Measurements from ENCODE around the gene PPP1R1B.

GRCh38 chr17:39595294-39595693 is 31.5 kb upstream of the PPP1R1B start:
- TF ChIP-seq, protein P1, sequence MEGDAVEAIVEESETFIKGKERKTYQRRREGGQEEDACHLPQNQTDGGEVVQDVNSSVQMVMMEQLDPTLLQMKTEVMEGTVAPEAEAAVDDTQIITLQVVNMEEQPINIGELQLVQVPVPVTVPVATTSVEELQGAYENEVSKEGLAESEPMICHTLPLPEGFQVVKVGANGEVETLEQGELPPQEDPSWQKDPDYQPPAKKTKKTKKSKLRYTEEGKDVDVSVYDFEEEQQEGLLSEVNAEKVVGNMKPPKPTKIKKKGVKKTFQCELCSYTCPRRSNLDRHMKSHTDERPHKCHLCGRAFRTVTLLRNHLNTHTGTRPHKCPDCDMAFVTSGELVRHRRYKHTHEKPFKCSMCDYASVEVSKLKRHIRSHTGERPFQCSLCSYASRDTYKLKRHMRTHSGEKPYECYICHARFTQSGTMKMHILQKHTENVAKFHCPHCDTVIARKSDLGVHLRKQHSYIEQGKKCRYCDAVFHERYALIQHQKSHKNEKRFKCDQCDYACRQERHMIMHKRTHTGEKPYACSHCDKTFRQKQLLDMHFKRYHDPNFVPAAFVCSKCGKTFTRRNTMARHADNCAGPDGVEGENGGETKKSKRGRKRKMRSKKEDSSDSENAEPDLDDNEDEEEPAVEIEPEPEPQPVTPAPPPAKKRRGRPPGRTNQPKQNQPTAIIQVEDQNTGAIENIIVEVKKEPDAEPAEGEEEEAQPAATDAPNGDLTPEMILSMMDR (optimal IDR thresholded peaks at IDR 0.05 in 1 of 3, IDR thresholded peaks at IDR 0.05 in 1 of 3, conservative IDR thresholded peaks at IDR 0.05 in 1 of 3; ENCODE audit: extremely low read depth in 1 of 3, insufficient read depth in 2 of 3, low read length in 3 of 3), result no peak
- peak; percentile 12 for TF ChIP-seq EZH2 (IDR thresholded peaks at IDR 0.05; ENCODE audit: low read length)
